Measurements from ENCODE around the gene GFRA4.

GFRA4 gene

GRCh38 chr20:3673221-3674070, 10.2 kb upstream of the GFRA4 start:
- no peak for FAIRE-seq

- FAIRE-seq: no peak
Observed at GRCh38 chr20:3672547-3673171, 9.5 kb upstream of the GFRA4 start.

- FAIRE-seq: no peak
Observed at GRCh38 chr20:3671986-3672546, 8.9 kb upstream of the GFRA4 start.

GRCh38 chr20:3670945-3671344, 7.7 kb upstream of the GFRA4 start:
- no peak for FAIRE-seq

GRCh38 chr20:3670511-3670910, 7.3 kb upstream of the GFRA4 start:
- no peak for FAIRE-seq

GRCh38 chr20:3669710-3670367, 6.6 kb upstream of the GFRA4 start:
- no peak for FAIRE-seq

GRCh38 chr20:3667434-3668037, 4.3 kb upstream of the GFRA4 start:
- FAIRE-seq: no peak

GRCh38 chr20:3663858-3664257, 659 bp upstream of the GFRA4 start:
- FAIRE-seq: no peak

GRCh38 chr20:3661814-3662665, 1.2 kb downstream of the GFRA4 start:
- FAIRE-seq: no peak

GRCh38 chr20:3661060-3661813, 2.0 kb downstream of the GFRA4 start:
- FAIRE-seq: no peak

- FAIRE-seq: no peak
Observed at GRCh38 chr20:3660262-3661059, 2.7 kb downstream of the GFRA4 start.

- FAIRE-seq: no peak
Observed at GRCh38 chr20:3659492-3660261, 3.5 kb downstream of the GFRA4 start.

- FAIRE-seq: no peak
Observed at GRCh38 chr20:3658716-3659491, 4.3 kb downstream of the GFRA4 start.

GRCh38 chr20:3658019-3658715, 5.0 kb downstream of the GFRA4 start:
- no peak for FAIRE-seq

- FAIRE-seq: no peak
Observed at GRCh38 chr20:3655131-3655405, 8.1 kb downstream of the GFRA4 start.

GRCh38 chr20:3654326-3655130, 8.7 kb downstream of the GFRA4 start:
- no peak for FAIRE-seq

- FAIRE-seq: no peak
Observed at GRCh38 chr20:3653921-3654320, 9.3 kb downstream of the GFRA4 start.
